GM23248 (cell line): ENCODE results near the gene PPP6R1. TPM values are rescaled to one million over a fixed set of nuclear protein-coding genes. Genes with fewer than 3 reads are reported as not detected.

Experiments
- DNase-seq: peaks from one replicate; pipeline ENCODE4 v3.0.0-alpha.2; 2015
- H2AFZ ChIP-seq: fragments of 200-600 bp; sonication (generic); 2 replicates; pipeline ENCODE4 v1.6.1; 2016; ENCODE audit warnings: antibody characterized with exemption
- H3F3A ChIP-seq: fragments of 200-600 bp; sonication (generic); 2 replicates; pipeline ENCODE4 v1.6.1; 2016; ENCODE audit warnings: mild to moderate bottlenecking, antibody characterized with exemption, mixed run types; ENCODE audit not compliant: insufficient read depth
- H3K27ac ChIP-seq: fragments of 200-600 bp; sonication (generic); 2 replicates; pipeline ENCODE4 v1.5.1; 2016; ENCODE audit warnings: mild to moderate bottlenecking
- H3K27me3 ChIP-seq: fragments of 200-600 bp; sonication (generic); replicated peaks from 2 replicates; pipeline ENCODE4 v1.6.1; 2016; ENCODE audit warnings: mild to moderate bottlenecking; ENCODE audit not compliant: insufficient read depth
- H3K36me3 ChIP-seq: fragments of 200-600 bp; sonication (generic); 2 replicates; pipeline ENCODE4 v1.6.1; 2016; ENCODE audit warnings: low read depth, mild to moderate bottlenecking
- H3K4me1 ChIP-seq: fragments of 200-600 bp; sonication (generic); 2 replicates; pipeline ENCODE4 v1.6.1; 2016; ENCODE audit warnings: mild to moderate bottlenecking; ENCODE audit not compliant: insufficient read depth
- H3K4me2 ChIP-seq: fragments of 200-600 bp; sonication (generic); one replicate; pipeline ENCODE4 v1.6.1; 2016; ENCODE audit warnings: mild to moderate bottlenecking; ENCODE audit not compliant: unreplicated experiment
- H3K4me3 ChIP-seq: fragments of 200-600 bp; sonication (generic); 2 replicates; pipeline ENCODE4 v1.5.1; 2016; ENCODE audit warnings: mild to moderate bottlenecking
- H3K79me2 ChIP-seq: fragments of 200-600 bp; sonication (generic); 2 replicates; pipeline ENCODE4 v1.6.1; 2016; ENCODE audit warnings: mild to moderate bottlenecking; ENCODE audit not compliant: insufficient read depth
- H3K9ac ChIP-seq: fragments of 200-600 bp; sonication (generic); 2 replicates; pipeline ENCODE4 v1.6.1; 2016; ENCODE audit warnings: mild to moderate bottlenecking
- H3K9me2 ChIP-seq: fragments of 200-600 bp; sonication (generic); 2 replicates; pipeline ENCODE4 v1.6.1; 2016; ENCODE audit warnings: mixed run types, mild to moderate bottlenecking, moderate library complexity; ENCODE audit not compliant: insufficient read depth
- H3K9me3 ChIP-seq: fragments of 200-600 bp; sonication (generic); one replicate; pipeline ENCODE4 v1.6.1; 2017; ENCODE audit warnings: low read depth
- H4K20me1 ChIP-seq: fragments of 200-600 bp; sonication (generic); 2 replicates; pipeline ENCODE4 v1.6.0; 2016; ENCODE audit not compliant: insufficient read depth
- EZH2 ChIP-seq: fragments of 200-600 bp; sonication (generic); IDR thresholded peaks from 2 replicates; pipeline ENCODE4 v1.6.1; 2018; ENCODE audit warnings: antibody characterized with exemption, mild to moderate bottlenecking; ENCODE audit not compliant: insufficient read depth, poor library complexity, severe bottlenecking
- EZH2phosphoT487 ChIP-seq: fragments of 200-600 bp; sonication (generic); IDR thresholded peaks from 2 replicates; pipeline ENCODE4 v1.6.1; 2018; ENCODE audit warnings: antibody characterized with exemption, moderate library complexity, mild to moderate bottlenecking, low read depth; ENCODE audit not compliant: insufficient read depth
- WGBS, 2 experiments: methylation state at CpG; one replicate each; pipeline ENCODE4 v1.1.6; 2015 to 2017; ENCODE audit warnings: low lambda C conversion rate in 2 of 2, low coverage in 1 of 2; ENCODE audit errors: missing lambda C conversion rate in 2 of 2; 5-methylcytosine and 5-hydroxymethylcytosine counted together
- in situ Hi-C: fragments of 300-500 bp; cut with MboI; formaldehyde crosslinking; loops from 2 replicates; pipeline ENCODE4 v1.15.0; 2020
- polyA plus RNA-seq: library from polyadenylated mRNA; unstranded; fragments of >200 nt; fragmentation: Nextera tagmentation; extraction: Ambion mirVana; gene quantifications from 2 replicates; pipeline ENCODE4 v1.2.1, GENCODE V29; 2016
- total RNA-seq: library from RNA; depleted of rRNA; stranded (reverse); fragments of >200 nt; shearing (Covaris generic); gene quantifications from 2 replicates; pipeline ENCODE4 v1.2.3, GENCODE V29; 2014

Gene PPP6R1
- total and polyA plus RNA-seq, 2 experiments from 2014 or later, result 9.7 to 36.9 TPM

DNA sequence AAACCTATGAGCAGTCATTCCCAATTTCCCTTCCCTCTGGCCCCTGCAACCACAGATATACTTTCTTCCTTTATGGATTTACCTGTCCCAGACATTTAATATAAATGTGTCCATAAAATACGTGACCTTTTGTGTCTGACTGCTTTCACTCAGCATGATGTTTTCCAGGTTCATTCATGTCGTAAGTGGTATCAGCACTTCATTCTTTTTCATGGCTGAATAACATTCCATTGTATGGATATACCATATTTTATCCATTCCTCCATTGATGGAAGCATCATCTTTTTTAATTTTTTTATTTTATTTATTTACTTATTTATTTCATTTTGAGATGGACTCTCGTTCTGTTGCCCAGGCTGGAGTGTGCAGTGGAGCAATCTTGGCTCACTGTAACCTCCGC, 8.0 kb upstream of the PPP6R1 start:
- H3K4me3 ChIP-seq, result no peak overlapping the region
- peaks cover 4% of the 10 kb centered on the region; the same call in 1 of the 2 replicates for H3K79me2 ChIP-seq
- H3K27me3 ChIP-seq, result no peaks in the 10 kb centered on the region
- no peak overlapping the region for H3K27ac ChIP-seq
- no peaks in the 10 kb centered on the region for H3K9me2 ChIP-seq
- TF ChIP-seq EZH2, result no peak
- no peak for TF ChIP-seq EZH2phosphoT487
- no peak overlapping the region for H3K4me2 ChIP-seq
- H4K20me1 ChIP-seq, result no peaks in the 10 kb centered on the region
- in situ Hi-C loops, result no loop called here
- DNase-seq, result no peak
- 92 to 95% methylated on average over 4 of the region's 4 CpGs for WGBS, 2 experiments
- H2AFZ ChIP-seq, result no peak overlapping the region
- H3K9me3 ChIP-seq, result no peaks in the 10 kb centered on the region
- H3K9ac ChIP-seq, result no peak overlapping the region
- no peaks in the 10 kb centered on the region for H3F3A ChIP-seq
- H3K4me1 ChIP-seq, result no peaks in the 10 kb centered on the region
- no peaks in the 10 kb centered on the region; the same call in 1 of the 2 replicates for H3K36me3 ChIP-seq

DNA sequence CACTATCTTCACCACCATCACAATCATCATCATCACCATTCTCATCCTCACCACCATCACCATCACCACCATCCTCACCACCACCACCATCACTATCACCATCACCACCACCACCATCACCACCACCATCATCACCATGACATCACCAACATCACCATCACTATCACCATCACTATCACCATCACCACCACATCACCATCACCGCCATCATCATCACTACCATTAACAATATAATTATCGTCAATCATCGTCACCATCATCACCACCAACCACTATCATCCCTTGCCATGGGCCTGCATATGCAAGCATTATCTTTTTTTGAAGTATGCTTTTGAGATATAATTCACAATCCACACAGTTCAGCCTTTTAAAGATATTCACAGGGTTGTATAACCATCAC, 7.6 kb upstream of the PPP6R1 start:
- no peaks in the 10 kb centered on the region for H3K4me1 ChIP-seq
- no peak overlapping the region for H3K4me3 ChIP-seq
- H3K27ac ChIP-seq, result no peak overlapping the region
- H2AFZ ChIP-seq, result no peak overlapping the region
- in situ Hi-C loops, result no loop called here
- H3K9me2 ChIP-seq, result no peaks in the 10 kb centered on the region
- H3K79me2 ChIP-seq, result peaks cover 4% of the 10 kb centered on the region; the same call in 1 of the 2 replicates
- H3K4me2 ChIP-seq, result no peak overlapping the region
- H3K9ac ChIP-seq, result no peak overlapping the region
- WGBS, 2 experiments, result 97 to 99% methylated on average over 3 of the region's 3 CpGs
- no peaks in the 10 kb centered on the region for H3F3A ChIP-seq
- H3K9me3 ChIP-seq, result no peaks in the 10 kb centered on the region
- no peaks in the 10 kb centered on the region for H4K20me1 ChIP-seq
- H3K27me3 ChIP-seq, result no peaks in the 10 kb centered on the region
- TF ChIP-seq EZH2phosphoT487 (no peak), EZH2 (no peak)
- no peak for DNase-seq
- no peaks in the 10 kb centered on the region; the same call in 1 of the 2 replicates for H3K36me3 ChIP-seq

DNA sequence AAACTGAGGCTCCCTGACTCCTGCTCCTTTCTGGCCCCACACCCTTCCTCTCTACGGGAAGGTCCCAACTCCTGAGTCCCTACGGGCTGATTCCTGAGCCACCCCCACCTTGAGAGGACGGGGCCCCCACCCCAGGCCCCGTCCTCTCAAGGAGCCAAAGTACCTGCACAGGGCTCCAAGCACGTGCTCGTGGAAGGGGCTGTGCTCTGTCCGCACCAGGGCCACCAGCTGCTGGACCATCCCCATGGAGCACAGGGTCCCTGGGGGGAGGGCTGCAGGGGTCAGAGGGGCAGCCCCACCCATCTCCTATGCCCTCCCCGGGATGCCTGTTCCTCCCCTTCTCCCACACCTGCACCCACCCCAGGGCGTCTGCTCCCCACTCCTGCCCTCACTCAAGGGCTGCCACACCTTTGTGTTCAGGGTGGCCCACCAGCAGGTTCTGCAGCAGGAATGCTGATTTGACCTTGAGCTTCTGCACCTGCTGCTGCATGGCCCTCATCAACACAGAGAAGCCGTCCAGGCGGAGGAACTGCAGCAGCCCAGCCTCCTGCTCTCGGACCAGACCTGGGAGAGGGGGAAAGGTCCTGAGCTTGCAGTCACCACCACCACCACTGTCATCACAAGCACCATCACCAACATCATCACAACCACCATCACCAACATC, 7.0 kb upstream of the PPP6R1 start:
- no peak overlapping the region for H3K4me3 ChIP-seq
- no peaks in the 10 kb centered on the region for H4K20me1 ChIP-seq
- no peak overlapping the region for H3K9ac ChIP-seq
- no peaks in the 10 kb centered on the region; the same call in 1 of the 2 replicates for H3K36me3 ChIP-seq
- peaks cover 4% of the 10 kb centered on the region; the same call in 1 of the 2 replicates for H3K79me2 ChIP-seq
- in situ Hi-C loops, result no loop called here
- no peaks in the 10 kb centered on the region for H3K4me1 ChIP-seq
- TF ChIP-seq EZH2, result no peak
- TF ChIP-seq EZH2phosphoT487, result no peak
- no peaks in the 10 kb centered on the region for H3K9me3 ChIP-seq
- 88% methylated on average over 8 to 12 of the region's 12 CpGs for WGBS, 2 experiments
- no peak overlapping the region for H3K27ac ChIP-seq
- 0 out of 2 replicates have a peak, but pooled peaks cover 2% of the 10 kb centered on the region for H3F3A ChIP-seq
- no peak overlapping the region for H3K4me2 ChIP-seq
- H3K9me2 ChIP-seq, result no peaks in the 10 kb centered on the region
- H3K27me3 ChIP-seq, result no peaks in the 10 kb centered on the region
- DNase-seq, result no peak
- H2AFZ ChIP-seq, result no peak overlapping the region

DNA sequence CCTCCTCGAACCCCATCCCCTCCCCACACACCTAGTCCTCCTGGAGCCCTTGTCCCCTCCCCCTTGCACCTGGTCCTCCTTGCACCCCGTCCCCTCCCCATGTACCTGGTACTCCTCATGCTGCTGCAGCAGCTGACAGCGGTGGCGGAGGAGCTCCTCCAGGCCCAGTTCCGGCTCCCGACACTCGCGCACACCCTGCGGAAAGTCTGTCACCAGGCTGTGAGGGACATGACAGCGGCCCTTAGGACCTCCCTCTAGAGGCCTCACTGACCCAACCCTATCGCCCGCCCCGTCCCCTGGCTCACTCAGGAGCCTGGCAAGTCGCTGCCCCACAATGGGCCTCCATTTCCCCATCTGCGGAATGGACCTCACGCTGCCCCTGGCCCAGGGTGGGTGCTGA, 6.4 kb upstream of the PPP6R1 start:
- in situ Hi-C loops, result no loop called here
- Histone ChIP-seq H3K36me3 (no peaks in the 10 kb centered on the region; the same call in 1 of the 2 replicates), H3K4me3 (no peak overlapping the region), H3K27me3 (no peaks in the 10 kb centered on the region), H3K9ac (no peak overlapping the region), H3K27ac (no peak overlapping the region), H4K20me1 (no peaks in the 10 kb centered on the region), H3K9me2 (no peaks in the 10 kb centered on the region), H3K4me2 (no peak overlapping the region), H2AFZ (no peak overlapping the region), H3F3A (peaks cover 9% of the 10 kb centered on the region; the same call in 1 of the 2 replicates), H3K79me2 (peaks cover 4% of the 10 kb centered on the region; the same call in 1 of the 2 replicates), H3K9me3 (no peaks in the 10 kb centered on the region), H3K4me1 (no peaks in the 10 kb centered on the region)
- no peak for DNase-seq
- TF ChIP-seq EZH2phosphoT487, result no peak
- TF ChIP-seq EZH2, result no peak
- WGBS, 2 experiments, result 93 to 94% methylated on average over 14 to 16 of the region's 16 CpGs
